Activated CD4-positive, alpha-beta T cell treated with anti-CD3 and anti-CD28 coated beads, Interleukin-2, amount 50 U/mL, for 48 hours (primary cell): ENCODE data around the gene MICA.
"Not testable (repeated sequence)": the region's sequence is repeated elsewhere in the genome, so short reads cannot be mapped to it uniquely, and the experiment has no call there.

ENCODE experiments used
- DNase-seq, 2 experiments: peaks; one replicate each; pipeline ENCODE4 v3.0.0-alpha.2; 2020

The MICA gene

DNA sequence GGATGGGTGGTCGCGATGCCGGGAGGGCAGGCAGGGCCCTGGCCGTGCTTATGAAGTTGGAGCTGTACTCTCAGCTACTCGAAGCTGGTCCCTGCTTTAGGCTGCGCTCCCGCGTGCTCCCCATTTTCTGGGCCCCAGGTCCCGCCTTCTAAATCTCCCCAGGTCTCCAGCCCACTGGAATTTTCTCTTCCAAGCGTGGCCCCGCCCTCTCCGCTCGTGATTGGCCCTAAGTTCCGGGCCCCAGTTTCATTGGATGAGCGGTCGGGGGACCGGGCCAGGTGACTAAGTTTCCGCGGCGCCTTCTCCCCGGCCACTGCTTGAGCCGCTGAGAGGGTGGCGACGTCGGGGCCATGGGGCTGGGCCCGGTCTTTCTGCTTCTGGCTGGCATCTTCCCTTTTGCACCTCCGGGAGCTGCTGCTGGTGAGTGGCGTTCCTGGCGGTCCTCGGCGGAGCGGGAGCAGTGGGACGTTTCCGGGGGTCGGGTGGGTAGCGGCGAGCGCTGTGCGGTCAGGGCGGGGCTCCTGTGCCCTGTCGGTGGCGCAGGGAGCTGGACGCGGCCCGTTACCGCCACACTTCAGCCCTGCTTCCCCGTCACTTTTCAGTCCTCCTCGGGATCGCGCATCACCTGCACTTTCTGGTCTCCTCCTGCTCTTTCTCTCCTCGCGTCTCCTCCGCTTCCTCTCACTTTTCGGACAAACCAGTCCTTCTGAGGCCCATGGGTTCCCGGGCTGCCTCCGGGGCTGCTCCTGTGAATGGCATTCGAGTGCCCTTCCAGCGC, at the start of gene MICA:
Gene MICA (plus strand): TSS at position 313 of the 778 bp plus-strand sequence. CDS start 38 bp downstream, at position 351.
- DNase-seq = peak; percentile 82 to 87

DNA sequence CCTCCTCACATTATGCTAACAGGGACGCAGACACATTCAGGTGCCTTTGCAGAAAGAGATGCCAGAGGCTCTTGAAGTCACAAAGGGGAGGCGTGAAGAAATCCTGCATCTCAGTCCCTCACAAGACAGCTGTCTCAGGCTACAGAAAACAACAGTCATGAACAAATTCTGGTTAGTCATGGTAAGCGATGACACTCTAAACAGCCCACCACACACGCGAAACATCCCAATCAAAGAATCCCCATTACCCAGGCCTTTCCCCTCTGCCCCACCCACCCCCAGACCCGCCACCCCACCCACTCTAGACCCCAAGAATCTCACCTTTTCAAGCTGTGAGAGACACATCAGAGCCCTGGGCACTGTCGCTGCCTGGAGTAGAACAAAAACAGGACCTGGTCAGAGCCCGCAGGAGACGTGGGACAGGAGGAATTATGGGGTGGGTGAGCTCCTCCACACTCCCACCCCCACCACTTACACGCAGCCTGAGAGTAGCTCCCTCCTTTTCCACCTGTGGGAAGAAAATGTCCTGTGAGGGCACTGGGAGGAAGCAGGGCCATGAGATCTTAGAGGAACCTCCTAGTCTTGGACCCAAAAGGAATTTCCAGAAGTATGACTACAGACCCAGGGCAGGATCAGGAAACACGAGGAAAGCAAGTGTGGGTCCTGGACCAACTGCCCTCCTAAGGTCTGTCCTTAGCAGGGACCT, 49.1 kb upstream of the MICA start:
- no peak for DNase-seq

DNA sequence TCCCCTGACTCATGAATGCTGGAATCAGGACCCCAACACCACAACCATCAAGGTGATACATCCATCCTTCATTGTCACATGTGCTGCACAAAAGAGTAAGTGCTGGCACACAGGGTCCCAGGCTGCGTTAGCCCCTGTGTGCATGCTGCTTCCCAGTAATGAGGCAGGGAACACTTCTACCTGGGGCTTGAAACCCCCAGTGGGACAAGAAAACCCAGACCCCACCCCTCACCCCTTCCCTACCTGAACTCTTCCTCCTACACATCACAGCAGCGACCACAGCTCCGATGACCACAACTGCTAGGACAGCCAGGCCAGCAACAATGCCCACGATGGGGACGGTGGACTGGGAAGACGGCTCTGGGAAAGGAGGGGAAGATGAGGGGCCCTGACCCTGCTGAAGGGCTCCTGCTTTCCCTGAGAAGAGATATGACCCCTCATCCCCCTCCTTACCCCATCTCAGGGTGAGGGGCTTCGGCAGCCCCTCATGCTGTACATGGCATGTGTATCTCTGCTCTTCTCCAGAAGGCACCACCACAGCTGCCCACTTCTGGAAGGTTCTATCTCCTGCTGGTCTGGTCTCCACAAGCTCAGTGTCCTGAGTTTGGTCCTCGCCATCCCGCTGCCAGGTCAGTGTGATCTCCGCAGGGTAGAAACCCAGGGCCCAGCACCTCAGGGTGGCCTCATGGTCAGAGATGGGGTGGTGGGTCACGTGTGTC, 48.4 kb upstream of the MICA start:
- DNase-seq = peak in 1 of 2 experiments; percentile 20

DNA sequence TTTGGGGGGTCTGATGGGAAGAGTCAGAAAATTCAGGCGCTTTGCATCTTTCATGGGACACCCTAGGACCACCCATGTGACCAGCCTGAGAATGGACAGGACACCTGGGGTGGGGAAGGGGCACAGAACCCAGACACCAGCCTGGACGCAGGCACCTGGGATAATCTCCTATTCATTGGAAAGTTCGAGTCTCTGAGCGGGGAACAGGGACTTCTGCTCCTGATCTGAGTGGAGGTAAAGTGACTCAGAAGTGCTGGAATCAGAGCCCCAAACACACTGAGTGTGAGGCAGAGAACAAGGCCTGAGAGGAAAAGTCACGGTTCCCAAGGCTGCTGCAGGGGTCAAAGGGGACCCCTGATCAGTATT, 47.8 kb upstream of the MICA start:
- peak in 1 of 2 experiments; percentile 29 for DNase-seq

DNA sequence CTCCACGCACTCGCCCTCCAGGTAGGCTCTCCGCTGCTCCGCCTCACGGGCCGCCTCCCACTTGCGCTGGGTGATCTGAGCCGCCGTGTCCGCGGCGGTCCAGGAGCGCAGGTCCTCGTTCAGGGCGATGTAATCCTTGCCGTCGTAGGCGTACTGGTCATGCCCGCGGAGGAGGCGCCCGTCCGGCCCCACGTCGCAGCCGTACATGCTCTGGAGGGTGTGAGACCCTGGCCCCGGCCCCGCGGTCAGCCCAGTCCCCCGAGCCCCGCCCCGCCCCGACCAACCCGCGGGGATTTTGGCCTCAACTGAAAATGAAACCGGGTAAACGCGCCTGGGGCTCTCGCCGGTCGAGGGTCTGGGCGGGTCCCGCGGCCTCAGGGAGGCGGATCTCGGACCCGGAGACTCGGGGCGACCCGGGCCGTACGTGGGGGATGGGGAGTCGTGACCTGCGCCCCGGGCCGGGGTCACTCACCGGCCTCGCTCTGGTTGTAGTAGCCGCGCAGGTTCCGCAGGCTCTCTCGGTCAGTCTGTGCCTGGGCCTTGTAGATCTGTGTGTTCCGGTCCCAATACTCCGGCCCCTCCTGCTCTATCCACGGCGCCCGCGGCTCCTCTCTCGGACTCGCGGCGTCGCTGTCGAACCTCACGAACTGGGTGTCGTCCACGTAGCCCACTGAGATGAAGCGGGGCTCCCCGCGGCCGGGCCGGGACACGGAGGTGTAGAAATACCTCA, 47.0 kb upstream of the MICA start:
- DNase-seq = peak; percentile 60 to 67

DNA sequence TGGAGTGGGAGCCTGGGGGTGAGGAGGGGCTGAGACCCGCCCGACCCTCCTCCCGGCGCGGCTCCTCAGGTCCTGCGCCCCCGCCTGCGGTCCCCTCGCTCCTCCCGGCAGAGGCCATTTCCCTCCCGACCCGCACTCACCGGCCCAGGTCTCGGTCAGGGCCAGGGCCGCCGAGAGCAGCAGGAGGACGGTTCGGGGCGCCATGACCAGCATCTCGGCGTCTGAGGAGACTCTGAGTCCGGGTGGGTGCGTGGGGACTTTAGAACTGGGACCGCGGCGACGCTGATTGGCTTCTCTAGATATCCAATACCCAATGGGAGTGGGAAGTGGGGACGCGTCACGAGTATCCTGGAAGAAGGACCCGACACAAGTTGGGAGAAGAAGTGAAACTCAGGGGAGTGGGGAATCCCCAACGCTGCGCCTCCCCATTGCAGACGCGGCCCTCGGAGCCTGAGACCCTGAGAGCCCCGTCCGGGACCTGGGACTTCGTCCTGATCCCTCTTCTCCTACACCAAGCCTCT, 46.4 kb upstream of the MICA start, which contains the start of gene HLA-B:
Gene HLA-B (minus strand): TSS at position 234 of the 521 bp plus-strand sequence. CDS start 21 bp downstream, at position 213.
- peak; percentile 77 to 84 for DNase-seq

DNA sequence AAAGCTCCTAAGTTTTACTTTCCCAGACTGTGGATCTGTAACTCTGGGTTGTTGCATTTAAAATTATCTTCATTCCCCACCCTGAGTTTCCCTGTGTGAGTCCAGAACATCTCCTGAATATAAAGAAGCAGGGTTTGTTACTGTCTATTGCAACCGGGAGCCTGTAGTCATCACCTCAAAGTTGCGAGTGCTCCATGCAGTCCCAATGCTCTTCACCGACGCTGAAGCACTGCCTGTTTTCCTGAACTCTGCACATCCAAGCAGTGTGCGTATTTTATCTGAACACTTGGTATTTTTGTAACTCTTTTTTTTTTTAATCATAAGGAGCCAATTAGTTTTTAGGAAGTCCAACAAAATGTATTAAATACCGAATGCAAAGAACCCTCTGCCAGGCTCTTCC, 45.5 kb upstream of the MICA start:
- no peak for DNase-seq

DNA sequence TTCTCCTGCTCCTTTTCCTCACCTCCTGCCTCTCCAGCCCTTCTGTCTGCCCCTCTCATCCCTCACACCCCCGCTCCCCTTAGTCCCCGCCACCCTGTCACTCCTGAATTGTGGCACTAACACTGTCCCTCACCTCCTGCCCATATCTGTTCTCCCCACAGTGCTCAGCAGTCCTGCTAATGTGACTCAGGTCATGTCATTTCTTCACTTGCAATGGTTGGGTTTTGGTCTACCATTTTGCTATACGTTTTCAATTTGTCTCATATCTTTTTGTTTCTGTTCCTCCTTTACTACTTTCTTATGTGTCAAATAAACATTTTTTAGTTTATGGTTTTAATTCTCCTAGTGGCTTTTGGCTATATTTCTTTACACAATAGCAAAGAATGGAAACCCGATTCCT, 45.1 kb upstream of the MICA start:
- DNase-seq = peak in 1 of 2 experiments; percentile 35

DNA sequence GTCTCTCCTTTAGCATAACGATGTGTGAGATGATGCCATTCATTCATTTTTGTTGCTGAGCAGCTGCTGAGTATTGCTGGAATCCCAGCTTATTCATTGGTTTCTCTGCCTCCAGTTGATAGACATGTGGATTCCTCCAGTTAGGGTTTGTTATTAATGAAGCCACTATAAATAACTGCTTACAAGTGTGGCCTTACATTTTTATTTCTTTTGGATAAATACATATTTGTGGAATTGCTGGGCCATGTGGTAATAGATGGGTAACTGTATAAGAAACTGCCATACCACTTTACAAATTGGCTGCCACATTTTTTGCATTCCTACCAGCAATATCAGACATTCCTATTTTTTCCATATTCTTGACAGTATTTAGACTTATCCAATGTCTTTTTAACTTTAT, 43.8 kb upstream of the MICA start:
- DNase-seq = no peak

DNA sequence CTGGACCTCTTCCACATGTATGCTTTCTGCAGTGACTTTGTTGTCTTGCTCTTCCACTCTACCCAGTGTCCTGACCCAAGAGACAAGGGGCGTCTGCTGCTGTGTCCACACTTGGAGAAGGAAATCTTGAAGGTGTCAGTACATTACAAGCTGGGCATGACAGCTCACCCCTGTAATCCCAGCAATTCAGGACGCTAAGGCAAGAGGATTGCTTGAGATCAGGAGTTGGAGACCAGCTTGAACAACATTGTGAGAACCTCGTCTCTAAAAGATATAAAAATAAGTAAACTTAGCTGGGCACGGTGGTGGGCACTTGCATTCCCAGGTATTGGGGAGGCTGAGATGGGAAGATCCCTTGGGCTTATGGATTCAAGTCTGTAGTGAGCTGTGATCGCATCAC, 40.6 kb upstream of the MICA start:
- DNase-seq = no peak

DNA sequence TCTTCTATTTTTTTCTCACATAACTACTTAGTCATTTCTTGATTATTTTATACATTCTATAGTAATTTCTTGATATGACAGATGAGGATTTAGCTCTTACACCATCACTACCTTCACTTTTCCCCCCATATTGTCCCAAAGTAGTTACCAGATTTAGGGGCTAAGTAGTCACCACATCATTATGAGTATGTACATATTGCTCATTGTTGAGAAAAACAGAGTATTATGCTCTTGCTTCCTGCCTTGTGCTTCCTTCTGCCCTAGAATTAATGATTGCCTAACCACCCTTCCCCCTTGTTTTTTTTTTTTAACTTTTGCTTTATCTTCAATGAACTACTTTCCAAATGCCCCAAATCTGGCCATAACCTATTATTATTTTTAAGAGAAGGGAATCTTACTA, 39.6 kb upstream of the MICA start:
- DNase-seq = no peak

DNA sequence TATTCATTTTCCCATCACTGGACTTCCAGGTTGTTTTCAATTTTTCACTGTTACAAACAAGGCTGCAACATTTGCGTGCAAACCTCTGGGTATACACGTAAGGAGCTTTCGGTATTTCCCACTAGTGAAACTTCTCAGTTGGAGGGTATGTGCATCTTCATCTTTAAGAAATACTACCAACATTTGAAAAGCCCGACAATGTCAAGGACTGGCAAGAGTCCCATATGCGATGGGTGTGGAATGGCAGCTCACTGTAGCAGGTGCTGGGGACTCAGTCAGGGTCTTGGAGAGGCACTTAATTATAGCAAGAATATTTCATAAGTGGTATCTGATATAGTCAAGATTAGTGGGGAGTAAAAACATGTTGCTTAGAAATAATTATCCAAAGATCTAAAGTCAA, 37.5 kb upstream of the MICA start:
- no peak for DNase-seq

DNA sequence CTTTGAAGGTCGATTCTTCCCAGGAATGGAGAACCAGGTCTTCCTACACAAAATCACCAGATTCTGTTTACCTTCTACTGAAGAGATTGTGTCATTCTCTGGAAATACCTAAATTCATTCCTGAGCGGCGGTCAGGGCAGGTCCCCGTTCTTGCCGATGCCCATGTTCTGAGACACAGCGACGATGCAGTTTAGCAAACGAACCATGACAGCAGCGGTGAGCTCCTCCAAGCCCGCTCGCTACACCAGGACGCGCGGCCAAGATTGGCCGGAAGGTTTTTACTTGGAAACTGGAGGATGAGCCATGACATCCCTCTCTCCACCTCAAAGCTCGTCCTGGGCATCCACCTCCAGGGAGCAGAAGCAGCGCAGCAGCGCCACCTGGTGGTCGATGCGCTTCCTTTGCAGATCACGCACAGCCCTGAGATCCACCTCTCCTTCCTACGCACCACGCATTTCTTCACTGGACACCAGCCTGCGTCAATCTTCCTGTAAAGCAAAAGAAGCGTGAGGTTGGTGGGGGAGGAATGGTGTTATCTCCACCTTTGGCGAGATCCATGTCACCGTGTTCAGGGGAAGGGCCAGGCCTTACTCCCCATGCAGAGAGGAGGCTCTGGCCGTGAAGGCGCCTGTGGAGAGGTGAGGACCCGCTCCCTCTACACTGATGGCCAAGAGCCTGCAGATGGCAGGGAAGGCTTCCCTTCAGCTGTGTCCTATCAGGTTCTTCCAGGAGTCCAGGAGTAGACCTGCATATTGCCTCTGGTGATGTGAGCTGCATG, 36.5 kb upstream of the MICA start:
- peak; percentile 92 to 94 for DNase-seq

DNA sequence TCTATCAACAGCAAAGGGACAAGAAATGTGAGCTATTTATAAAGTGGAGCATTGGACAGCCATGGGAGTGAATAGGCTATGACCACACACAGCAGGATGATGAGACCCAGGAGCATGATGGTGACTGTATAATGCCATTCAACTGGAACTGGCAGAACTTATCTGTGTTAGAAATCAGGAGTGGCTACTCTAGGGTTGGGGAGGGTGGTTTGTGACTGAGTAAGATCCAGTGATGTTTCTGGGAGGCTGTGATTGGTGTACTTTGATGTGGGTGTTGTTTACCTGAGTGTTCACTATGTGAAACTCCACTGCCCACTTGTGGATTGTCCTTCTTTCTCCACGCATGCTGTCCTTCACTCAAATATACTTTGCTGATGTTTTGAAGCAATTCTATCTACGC, 34.9 kb upstream of the MICA start:
- no peak for DNase-seq

DNA sequence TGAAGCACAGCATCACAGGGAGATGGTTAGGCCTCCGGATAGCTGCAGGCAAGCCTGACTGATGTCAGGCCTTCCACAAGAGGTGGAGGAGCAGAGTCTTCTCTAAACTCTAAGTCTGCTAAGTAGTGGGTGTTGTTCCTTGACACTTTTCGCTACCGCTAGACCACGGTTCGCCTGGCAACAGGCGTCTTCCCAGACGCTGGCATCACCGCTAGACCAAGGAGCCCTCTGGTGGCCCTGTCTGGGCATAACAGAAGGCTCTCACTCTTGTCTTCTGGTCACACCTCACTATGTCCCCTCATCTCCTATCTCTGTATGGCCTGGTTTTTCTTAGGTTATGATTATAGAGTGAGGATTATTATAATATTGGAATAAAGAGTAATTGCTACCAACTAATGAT, 29.3 kb upstream of the MICA start:
- DNase-seq = not testable (repeated sequence)

DNA sequence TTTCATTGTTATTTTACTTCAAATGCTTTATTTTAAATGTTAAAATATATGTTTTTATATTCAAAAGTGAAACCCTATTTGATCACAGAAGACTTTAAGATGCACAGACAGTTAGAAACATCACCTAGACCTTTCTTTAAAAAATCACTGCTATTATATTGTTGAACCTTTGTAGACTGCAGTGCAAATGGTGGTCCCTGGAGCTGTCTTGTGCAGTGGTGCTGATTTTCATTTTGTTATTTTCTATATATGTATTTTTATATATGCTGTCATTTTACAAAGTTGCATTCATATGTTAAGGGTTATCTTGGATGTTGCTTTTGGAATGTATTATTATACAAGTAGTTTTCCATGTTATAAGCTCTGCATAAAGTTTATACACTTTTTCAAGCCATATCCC, 27.7 kb upstream of the MICA start:
- no peak for DNase-seq

DNA sequence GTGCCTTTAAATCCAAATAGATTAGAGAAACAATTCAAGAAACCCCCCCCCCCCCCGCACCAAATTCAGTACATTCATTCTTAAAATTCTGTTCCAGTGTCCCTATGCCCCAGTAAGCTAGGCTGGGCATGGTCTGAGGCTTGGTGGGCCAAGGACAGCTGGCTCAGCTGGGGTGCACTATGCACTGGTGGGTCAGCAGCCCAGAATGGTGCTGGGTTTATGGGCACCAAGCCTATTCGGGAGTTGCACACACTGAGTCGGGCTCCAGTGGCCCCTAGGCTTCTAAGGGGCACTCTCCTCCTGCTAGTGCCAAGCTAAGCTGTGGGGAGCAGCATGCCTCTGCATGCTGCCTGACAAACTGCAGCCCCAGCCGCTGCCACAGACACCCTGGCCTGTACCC, 26.4 kb upstream of the MICA start:
- no peak for DNase-seq

DNA sequence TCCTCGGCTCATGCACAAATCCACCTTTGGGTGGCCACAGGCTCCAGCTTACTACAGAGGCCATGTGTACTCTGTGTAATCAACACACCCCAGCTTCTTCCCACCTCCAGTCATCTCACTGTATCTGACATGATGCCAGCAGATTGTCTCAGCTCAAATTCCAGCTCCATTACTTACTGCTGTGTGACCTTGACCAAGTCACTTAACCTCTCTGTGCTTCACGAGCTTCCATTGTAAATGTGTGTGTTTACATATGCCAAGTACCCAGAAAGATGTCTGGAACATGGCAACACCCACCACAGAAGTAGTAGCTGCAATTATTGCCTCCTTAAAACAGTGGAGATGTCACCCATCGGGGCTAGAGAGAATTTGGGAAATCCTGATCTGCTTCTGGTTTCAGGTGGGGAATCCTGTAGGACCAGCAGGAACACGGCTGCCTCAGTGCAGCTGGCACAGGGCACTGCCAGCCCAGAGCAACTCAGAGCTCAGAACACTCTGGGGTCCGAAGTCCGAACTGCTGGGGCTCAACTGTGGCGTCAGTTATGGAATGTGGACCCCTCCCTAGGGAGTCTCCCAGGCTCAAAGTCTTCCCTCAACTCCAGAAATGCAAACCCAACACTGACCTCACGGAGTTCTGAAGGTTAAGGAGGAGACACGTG, 25.2 kb upstream of the MICA start:
- no peak for DNase-seq

DNA sequence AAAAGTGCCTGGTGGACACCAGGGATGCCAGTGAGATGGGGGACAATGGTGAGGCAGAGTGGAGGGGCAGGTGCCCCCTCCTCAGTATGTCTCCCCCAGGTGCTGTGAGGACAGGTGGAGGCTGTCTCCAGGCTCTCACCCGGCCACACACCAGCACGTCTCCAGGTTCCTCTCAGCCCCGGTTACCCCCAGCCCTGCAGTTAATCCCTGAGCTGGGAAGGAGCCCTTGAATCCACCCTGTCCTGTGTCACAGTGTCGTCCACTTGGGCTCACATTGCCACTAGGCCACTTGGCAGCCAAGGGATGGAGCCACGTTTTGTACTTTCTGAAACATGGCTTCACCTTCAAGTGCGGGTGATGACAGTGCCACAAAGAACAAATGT, 24.7 kb upstream of the MICA start:
- no peak for DNase-seq

DNA sequence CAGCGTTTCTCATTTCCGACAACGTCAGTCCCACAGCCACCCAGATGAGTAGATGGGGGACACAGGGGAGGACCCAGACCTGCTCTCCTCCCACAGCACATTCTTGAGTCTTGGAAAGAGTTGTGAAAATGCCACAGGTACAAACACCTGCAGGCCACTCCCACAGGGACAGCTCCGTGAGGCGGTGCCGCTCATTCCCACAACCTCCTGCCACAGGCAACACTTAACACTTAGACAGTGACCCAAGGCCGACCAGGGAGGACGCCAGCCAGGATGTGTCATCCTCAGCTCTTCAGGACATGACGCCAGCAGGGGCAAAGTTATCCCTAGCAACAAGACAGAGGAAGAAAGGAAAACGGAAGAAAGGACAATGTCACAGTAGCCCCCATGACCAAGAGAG, 23.5 kb upstream of the MICA start:
- DNase-seq = no peak

DNA sequence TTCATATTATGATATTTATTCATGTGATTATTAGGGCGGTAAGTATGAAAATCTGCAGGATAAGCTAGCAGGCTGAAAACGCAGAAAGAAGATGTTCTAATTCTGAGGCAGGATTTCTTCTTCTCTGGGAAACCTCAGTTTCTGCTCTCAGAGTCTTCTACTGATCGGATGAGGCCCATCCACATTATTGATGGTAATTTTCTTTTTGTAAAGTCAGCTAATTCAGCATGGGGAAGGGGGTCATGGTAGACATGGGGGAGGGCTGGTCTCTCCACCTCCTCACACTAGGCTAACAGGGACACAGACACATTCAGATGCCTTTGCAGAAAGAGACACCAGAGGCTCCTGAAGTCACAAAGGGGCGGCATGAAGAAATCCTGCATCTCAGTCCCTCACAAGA, 21.7 kb upstream of the MICA start:
- DNase-seq = no peak
